OCI-LY3 (cell line): Measurements from ENCODE around the gene HES6.

Source experiments
- H2AFZ ChIP-seq: fragments of 200-600, 300-600 bp; shearing (Covaris generic); 2 replicates; pipeline ENCODE4 v1.6.0; 2014; ENCODE audit warnings: antibody characterized with exemption, low read depth, low read length
- H3K27ac ChIP-seq: fragments of 200-600, 300-600 bp; sonication (generic); 2 replicates; pipeline ENCODE4 v1.5.1; 2014; ENCODE audit warnings: mild to moderate bottlenecking, low read length, moderate library complexity, mixed read lengths
- H3K27me3 ChIP-seq: fragments of 200-600, 300-600 bp; sonication (generic); 2 replicates; pipeline ENCODE4 v1.6.1; 2014; ENCODE audit warnings: low read depth, low read length, mixed read lengths
- H3K36me3 ChIP-seq: fragments of 200-600, 300-600 bp; sonication (generic); replicated peaks from 2 replicates; pipeline ENCODE3; 2014; ENCODE audit warnings: low read depth, low read length, mixed read lengths
- H3K4me1 ChIP-seq: fragments of 300-600, 200-600 bp; sonication (generic); 2 replicates; pipeline ENCODE4 v1.6.1; 2014; ENCODE audit warnings: low read length, mixed read lengths
- H3K4me2 ChIP-seq: fragments of 200-600, 300-600 bp; sonication (generic); 2 replicates; pipeline ENCODE4 v1.6.1; 2014; ENCODE audit warnings: low read length, mixed read lengths
- H3K4me3 ChIP-seq: fragments of 300-600, 200-600 bp; sonication (generic); 2 replicates; pipeline ENCODE4 v1.5.1; 2014; ENCODE audit warnings: antibody characterized with exemption, mild to moderate bottlenecking, low read length, moderate library complexity
- H3K79me2 ChIP-seq: fragments of 300-600, 200-600 bp; shearing (Covaris generic); 2 replicates; pipeline ENCODE4 v1.6.1; 2014; ENCODE audit warnings: mild to moderate bottlenecking, low read length, mixed read lengths
- H3K9ac ChIP-seq: fragments of 300-600, 200-600 bp; shearing (Covaris generic); 2 replicates; pipeline ENCODE4 v1.6.0; 2014; ENCODE audit warnings: mild to moderate bottlenecking, low read length, moderate library complexity
- H3K9me3 ChIP-seq: fragments of 200-600, 300-600 bp; shearing (Covaris generic); 2 replicates; pipeline ENCODE4 v1.6.1; 2014; ENCODE audit warnings: low read length, mixed read lengths; ENCODE audit not compliant: insufficient read depth
- H4K20me1 ChIP-seq: fragments of 200-600, 300-600 bp; sonication (generic); 2 replicates; pipeline ENCODE4 v1.6.1; 2016; ENCODE audit warnings: low read length, mixed read lengths; ENCODE audit not compliant: insufficient read depth
- CTCF ChIP-seq: fragments of 200-600, 300-600 bp; sonication (generic); IDR thresholded peaks from 2 replicates; pipeline ENCODE4 v1.5.1; 2014; ENCODE audit warnings: antibody characterized with exemption, low read length, low read depth
- EZH2phosphoT487 ChIP-seq: fragments of 200-600 bp; shearing (Covaris generic); IDR thresholded peaks from 2 replicates; pipeline ENCODE4 v1.6.1; 2018; ENCODE audit warnings: antibody characterized with exemption, mixed run types, low read depth

The HES6 gene

GRCh38 chr2:238251331-238251730 is 11.5 kb upstream of the HES6 start:
- no peak overlapping the region for H2AFZ ChIP-seq
- TF ChIP-seq CTCF = no peak
- no peak for TF ChIP-seq EZH2phosphoT487
- no peaks in the 10 kb centered on the region for H3K27me3 ChIP-seq
- H4K20me1 ChIP-seq = no peaks in the 10 kb centered on the region
- no peak overlapping the region for H3K4me3 ChIP-seq
- H3K36me3 ChIP-seq = peaks cover 3% of the 10 kb centered on the region
- no peaks in the 10 kb centered on the region for H3K4me1 ChIP-seq
- no peaks in the 10 kb centered on the region for H3K79me2 ChIP-seq
- H3K9me3 ChIP-seq = no peaks in the 10 kb centered on the region
- no peak overlapping the region for H3K4me2 ChIP-seq
- no peak overlapping the region for H3K27ac ChIP-seq
- no peak overlapping the region for H3K9ac ChIP-seq

GRCh38 chr2:238250896-238251295 is 11.1 kb upstream of the HES6 start:
- Histone ChIP-seq H3K79me2 (no peaks in the 10 kb centered on the region), H3K27me3 (no peaks in the 10 kb centered on the region), H2AFZ (no peak overlapping the region), H3K4me1 (no peaks in the 10 kb centered on the region), H3K36me3 (peaks cover 1% of the 10 kb centered on the region), H3K9me3 (no peaks in the 10 kb centered on the region), H4K20me1 (no peaks in the 10 kb centered on the region), H3K27ac (no peak overlapping the region), H3K4me2 (no peak overlapping the region), H3K9ac (no peak overlapping the region), H3K4me3 (no peak overlapping the region)
- TF ChIP-seq EZH2phosphoT487 (no peak), CTCF (no peak)

GRCh38 chr2:238247841-238248453 is 8.1 kb upstream of the HES6 start:
- TF ChIP-seq CTCF (no peak), EZH2phosphoT487 (no peak)
- H3K36me3 ChIP-seq = no peaks in the 10 kb centered on the region

GRCh38 chr2:238247002-238247822 is 7.4 kb upstream of the HES6 start:
- Histone ChIP-seq H2AFZ (no peak overlapping the region), H3K9me3 (no peaks in the 10 kb centered on the region), H3K4me1 (no peaks in the 10 kb centered on the region), H3K27ac (no peak overlapping the region), H3K27me3 (no peaks in the 10 kb centered on the region), H3K79me2 (no peaks in the 10 kb centered on the region), H3K4me2 (no peak overlapping the region), H3K4me3 (no peak overlapping the region), H3K9ac (no peak overlapping the region), H3K36me3 (no peaks in the 10 kb centered on the region), H4K20me1 (no peaks in the 10 kb centered on the region)
- TF ChIP-seq CTCF (no peak), EZH2phosphoT487 (no peak)

More at GRCh38 chr2:238247841-238248453, 8.1 kb upstream of the HES6 start:
- Histone ChIP-seq H3K4me3 (no peak overlapping the region), H2AFZ (no peak overlapping the region), H3K4me1 (no peaks in the 10 kb centered on the region), H3K9me3 (no peaks in the 10 kb centered on the region), H3K27me3 (no peaks in the 10 kb centered on the region), H3K27ac (no peak overlapping the region), H3K79me2 (no peaks in the 10 kb centered on the region), H3K4me2 (no peak overlapping the region), H3K9ac (no peak overlapping the region), H4K20me1 (no peaks in the 10 kb centered on the region)
